ENCODE results near the gene CAGE1.

CAGE1 gene

DNA sequence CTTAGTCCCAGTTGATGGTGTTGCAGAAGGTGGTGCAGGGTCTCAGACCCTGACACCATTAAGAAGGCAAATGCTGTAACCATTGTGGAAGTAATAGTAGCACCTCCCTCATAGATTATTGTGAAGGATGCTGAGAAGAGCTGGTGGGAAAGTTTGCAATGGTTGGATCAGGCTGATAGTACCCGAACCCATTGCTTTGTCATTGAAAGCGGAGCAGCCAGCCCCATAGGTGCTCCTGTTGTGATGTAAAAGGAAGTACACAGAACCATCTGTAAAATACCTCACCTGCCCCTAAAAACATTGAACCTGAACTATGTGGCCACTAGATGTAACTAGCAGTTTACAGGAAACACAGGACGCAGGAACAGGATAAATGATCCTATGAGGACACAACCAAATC lies 31.5 kb upstream of the CAGE1 start:
- Histone ChIP-seq H3K14ac (ENCODE audit: low read length) (no peak overlapping the region), H3K4ac (ENCODE audit: low read depth, low read length) (no peak overlapping the region), H3K27ac (ENCODE audit: low read depth, low read length) (no peak overlapping the region), H3K9me3 (ENCODE audit: insufficient read depth, low read depth, low read length) (no peaks in the 10 kb centered on the region), H2BK120ac (ENCODE audit: insufficient read depth, low read length, poor library complexity) (no peak overlapping the region), H3K27me3 (ENCODE audit: insufficient read depth, low read length) (no peaks in the 10 kb centered on the region), H4K91ac (ENCODE audit: low read depth, low read length) (no peak overlapping the region), H3K79me2 (ENCODE audit: control insufficient read depth, insufficient read depth, low read length, poor library complexity) (peaks cover 3% of the 10 kb centered on the region), H3K18ac (ENCODE audit: low read length) (no peak overlapping the region), H3K36me3 (ENCODE audit: control insufficient read depth in 1 of 2, insufficient read depth in 2 of 2, low read length in 2 of 2) (no peaks in the 10 kb centered on the region), H2BK12ac (ENCODE audit: low read length) (no peak overlapping the region), H4K8ac (ENCODE audit: low read depth, low read length) (no peak overlapping the region), H3K23ac (ENCODE audit: low read length) (no peak overlapping the region), H2BK5ac (ENCODE audit: low read depth, low read length, poor library complexity) (no peak overlapping the region), H3K4me2 (ENCODE audit: low read length) (no peak overlapping the region), H4K12ac (ENCODE audit: low read depth, low read length) (no peak overlapping the region), H3K79me1 (ENCODE audit: low read length) (peaks cover 14% of the 10 kb centered on the region), H3K9ac (ENCODE audit: low read length) (no peak overlapping the region), H3K4me3 (ENCODE audit: low read depth, low read length) (no peak overlapping the region), H2AK5ac (ENCODE audit: low read length) (no peak overlapping the region), H2AFZ (ENCODE audit: insufficient read depth, low read length, poor library complexity) (no peak overlapping the region), H3K4me1 (ENCODE audit: control insufficient read depth in 1 of 2, insufficient read depth in 2 of 2, low read length in 2 of 2) (peaks cover 4 to 13% of the 10 kb centered on the region in 2 experiments)
- no CpG with 5 or more reads among the region's 3 CpGs for WGBS (ENCODE audit: extremely low coverage, insufficient coverage, insufficient read length)
- DNase-seq: no peak

DNA sequence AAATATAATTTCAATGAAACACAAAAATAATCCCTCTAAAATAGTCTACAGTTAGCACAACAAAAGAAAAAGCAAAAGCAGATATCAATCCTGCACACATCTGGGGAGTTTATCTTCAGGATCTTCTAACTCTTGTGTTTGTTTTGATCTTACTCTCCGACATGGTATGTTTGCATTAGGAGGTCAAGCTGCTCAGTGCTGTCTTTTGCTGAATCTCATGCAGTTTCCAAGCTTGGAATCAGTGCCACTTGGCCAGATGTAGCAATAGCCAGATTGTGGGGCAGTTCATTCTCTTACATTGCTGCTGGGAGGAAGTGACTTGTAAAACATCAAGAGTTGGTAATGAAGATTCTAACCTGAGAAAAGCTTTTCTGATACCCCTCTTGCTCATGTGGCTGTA lies 29.5 kb upstream of the CAGE1 start:
- H4K12ac ChIP-seq (ENCODE audit: low read depth, low read length): no peak overlapping the region
- H2AFZ ChIP-seq (ENCODE audit: insufficient read depth, low read length, poor library complexity): no peak overlapping the region
- no CpG with 5 or more reads among the region's 1 CpG for WGBS (ENCODE audit: extremely low coverage, insufficient coverage, insufficient read length)
- H3K9me3 ChIP-seq (ENCODE audit: insufficient read depth, low read depth, low read length): no peaks in the 10 kb centered on the region
- H3K18ac ChIP-seq (ENCODE audit: low read length): no peak overlapping the region
- H3K79me1 ChIP-seq (ENCODE audit: low read length): peaks cover 22% of the 10 kb centered on the region
- no peak overlapping the region for H4K8ac ChIP-seq (ENCODE audit: low read depth, low read length)
- peak overlapping the region; percentile 17 for H3K4me2 ChIP-seq (ENCODE audit: low read length)
- H2AK5ac ChIP-seq (ENCODE audit: low read length): no peak overlapping the region
- no peak overlapping the region for H3K14ac ChIP-seq (ENCODE audit: low read length)
- H3K4me3 ChIP-seq (ENCODE audit: low read depth, low read length): no peak overlapping the region
- H3K27me3 ChIP-seq (ENCODE audit: insufficient read depth, low read length): no peaks in the 10 kb centered on the region
- H3K27ac ChIP-seq (ENCODE audit: low read depth, low read length): peak overlapping the region; percentile 45
- peak in 1 of 2 donors; percentile 28 for DNase-seq
- H3K4ac ChIP-seq (ENCODE audit: low read depth, low read length): no peak overlapping the region
- H3K23ac ChIP-seq (ENCODE audit: low read length): no peak overlapping the region
- H3K79me2 ChIP-seq (ENCODE audit: control insufficient read depth, insufficient read depth, low read length, poor library complexity): no peaks in the 10 kb centered on the region
- no peak overlapping the region for H2BK120ac ChIP-seq (ENCODE audit: insufficient read depth, low read length, poor library complexity)
- peaks cover 12 to 24% of the 10 kb centered on the region in 2 experiments for H3K4me1 ChIP-seq (ENCODE audit: control insufficient read depth in 1 of 2, insufficient read depth in 2 of 2, low read length in 2 of 2)
- H3K36me3 ChIP-seq (ENCODE audit: control insufficient read depth in 1 of 2, insufficient read depth in 2 of 2, low read length in 2 of 2): peaks cover 2 to 4% of the 10 kb centered on the region in 2 experiments
- peak overlapping the region; percentile 79 for H2BK12ac ChIP-seq (ENCODE audit: low read length)
- peak overlapping the region; percentile 74 for H2BK5ac ChIP-seq (ENCODE audit: low read depth, low read length, poor library complexity)
- H4K91ac ChIP-seq (ENCODE audit: low read depth, low read length): no peak overlapping the region
- H3K9ac ChIP-seq (ENCODE audit: low read length): no peak overlapping the region

DNA sequence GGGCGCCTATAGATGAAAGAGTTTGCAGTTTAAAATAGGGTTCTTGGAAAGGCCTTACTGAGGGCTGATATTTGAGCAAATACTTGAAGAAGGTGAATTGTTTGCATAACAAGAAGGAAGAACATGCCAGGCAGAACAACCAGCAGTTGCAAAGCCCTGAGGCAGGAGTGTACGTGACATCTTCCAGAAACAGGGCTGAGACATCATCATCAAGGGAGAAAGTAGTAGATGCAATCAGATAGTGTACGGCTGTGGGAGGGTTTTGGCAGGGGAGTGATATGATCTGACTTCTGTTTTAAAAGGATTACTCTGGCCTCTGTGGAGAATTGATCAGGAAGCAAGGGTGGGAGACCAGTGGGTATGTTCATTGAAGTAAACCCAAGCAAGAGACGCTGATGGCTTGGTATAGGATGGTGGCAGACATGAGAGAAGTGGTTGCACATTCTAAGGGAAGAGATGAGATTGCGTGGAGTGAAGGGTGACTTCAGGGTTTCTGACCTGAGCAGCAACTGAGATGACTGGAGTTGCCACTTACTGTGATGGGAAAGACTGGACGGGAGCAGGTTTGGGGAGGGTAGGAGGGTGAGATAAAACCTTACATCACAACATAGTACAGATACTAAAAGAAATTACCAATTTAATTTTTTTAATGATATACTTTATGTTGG lies 28.8 kb upstream of the CAGE1 start:
- Histone ChIP-seq H4K8ac (ENCODE audit: low read depth, low read length) (no peak overlapping the region), H3K9ac (ENCODE audit: low read length) (no peak overlapping the region), H3K4me2 (ENCODE audit: low read length) (peak overlapping the region; percentile 40), H3K9me3 (ENCODE audit: insufficient read depth, low read depth, low read length) (no peaks in the 10 kb centered on the region), H3K27ac (ENCODE audit: low read depth, low read length) (peak overlapping the region; percentile 89), H2BK120ac (ENCODE audit: insufficient read depth, low read length, poor library complexity) (peak overlapping the region; percentile 56), H3K4ac (ENCODE audit: low read depth, low read length) (no peak overlapping the region), H2BK5ac (ENCODE audit: low read depth, low read length, poor library complexity) (peak overlapping the region; percentile 28), H3K36me3 (ENCODE audit: control insufficient read depth in 1 of 2, insufficient read depth in 2 of 2, low read length in 2 of 2) (peaks cover 2 to 4% of the 10 kb centered on the region in 2 experiments), H2BK12ac (ENCODE audit: low read length) (no peak overlapping the region), H4K91ac (ENCODE audit: low read depth, low read length) (peak overlapping the region; percentile 64), H2AK5ac (ENCODE audit: low read length) (no peak overlapping the region), H3K4me3 (ENCODE audit: low read depth, low read length) (no peak overlapping the region), H2AFZ (ENCODE audit: insufficient read depth, low read length, poor library complexity) (no peak overlapping the region), H3K27me3 (ENCODE audit: insufficient read depth, low read length) (no peaks in the 10 kb centered on the region), H3K14ac (ENCODE audit: low read length) (no peak overlapping the region), H3K79me1 (ENCODE audit: low read length) (peaks cover 22% of the 10 kb centered on the region), H3K4me1 (ENCODE audit: control insufficient read depth in 1 of 2, insufficient read depth in 2 of 2, low read length in 2 of 2) (peaks cover 12 to 24% of the 10 kb centered on the region in 2 experiments), H3K23ac (ENCODE audit: low read length) (no peak overlapping the region), H3K18ac (ENCODE audit: low read length) (no peak overlapping the region), H3K79me2 (ENCODE audit: control insufficient read depth, insufficient read depth, low read length, poor library complexity) (no peaks in the 10 kb centered on the region), H4K12ac (ENCODE audit: low read depth, low read length) (no peak overlapping the region)
- no CpG with 5 or more reads among the region's 6 CpGs for WGBS (ENCODE audit: extremely low coverage, insufficient coverage, insufficient read length)
- DNase-seq: peak; percentile 97

DNA sequence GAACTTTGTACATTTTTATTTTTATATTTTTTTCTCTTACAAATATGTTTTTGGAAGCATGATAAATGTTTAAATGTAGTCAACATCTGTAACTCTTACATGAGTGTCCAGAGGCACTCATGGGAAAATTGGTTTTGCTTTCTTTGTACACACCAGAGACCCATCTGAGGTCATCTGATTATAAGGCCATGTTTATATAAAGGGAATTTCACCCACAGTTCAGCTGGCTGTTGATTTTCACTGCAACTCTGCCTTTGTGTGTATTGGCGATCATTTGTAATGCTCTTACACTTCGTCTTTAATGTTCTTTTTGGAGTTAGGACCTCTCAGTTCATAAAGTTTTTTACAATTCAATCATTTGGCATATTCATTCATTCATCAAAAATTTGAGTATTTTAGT lies 28.1 kb upstream of the CAGE1 start:
- DNase-seq: no peak
- no peak overlapping the region for H3K23ac ChIP-seq (ENCODE audit: low read length)
- no peaks in the 10 kb centered on the region for H3K9me3 ChIP-seq (ENCODE audit: insufficient read depth, low read depth, low read length)
- no peaks in the 10 kb centered on the region for H3K79me2 ChIP-seq (ENCODE audit: control insufficient read depth, insufficient read depth, low read length, poor library complexity)
- no peak overlapping the region for H3K9ac ChIP-seq (ENCODE audit: low read length)
- peaks cover 12 to 24% of the 10 kb centered on the region in 2 experiments for H3K4me1 ChIP-seq (ENCODE audit: control insufficient read depth in 1 of 2, insufficient read depth in 2 of 2, low read length in 2 of 2)
- no peak overlapping the region for H2AFZ ChIP-seq (ENCODE audit: insufficient read depth, low read length, poor library complexity)
- no peak overlapping the region for H3K4me3 ChIP-seq (ENCODE audit: low read depth, low read length)
- H4K12ac ChIP-seq (ENCODE audit: low read depth, low read length): no peak overlapping the region
- no peak overlapping the region for H3K18ac ChIP-seq (ENCODE audit: low read length)
- H2BK12ac ChIP-seq (ENCODE audit: low read length): no peak overlapping the region
- H3K79me1 ChIP-seq (ENCODE audit: low read length): peaks cover 22% of the 10 kb centered on the region
- peak overlapping the region; percentile 82 for H3K27ac ChIP-seq (ENCODE audit: low read depth, low read length)
- H3K36me3 ChIP-seq (ENCODE audit: control insufficient read depth in 1 of 2, insufficient read depth in 2 of 2, low read length in 2 of 2): peaks cover 2 to 4% of the 10 kb centered on the region in 2 experiments
- H4K91ac ChIP-seq (ENCODE audit: low read depth, low read length): no peak overlapping the region
- H3K4me2 ChIP-seq (ENCODE audit: low read length): no peak overlapping the region
- H2AK5ac ChIP-seq (ENCODE audit: low read length): no peak overlapping the region
- no peak overlapping the region for H2BK120ac ChIP-seq (ENCODE audit: insufficient read depth, low read length, poor library complexity)
- H3K14ac ChIP-seq (ENCODE audit: low read length): no peak overlapping the region
- H2BK5ac ChIP-seq (ENCODE audit: low read depth, low read length, poor library complexity): no peak overlapping the region
- no peak overlapping the region for H4K8ac ChIP-seq (ENCODE audit: low read depth, low read length)
- no peak overlapping the region for H3K4ac ChIP-seq (ENCODE audit: low read depth, low read length)
- no peaks in the 10 kb centered on the region for H3K27me3 ChIP-seq (ENCODE audit: insufficient read depth, low read length)
- WGBS (ENCODE audit: extremely low coverage, insufficient coverage, insufficient read length): no CpG with 5 or more reads among the region's 2 CpGs
